HEK293T (cell line): ENCODE data around the gene C2CD3.

ENCODE experiments used
- NFRKB ChIP-seq: fragments of 450-650 bp; IDR thresholded peaks from 2 replicates; pipeline ENCODE4 v1.6.1; 2016; ENCODE audit warnings: mild to moderate bottlenecking, moderate library complexity
- SUZ12 ChIP-seq: fragments of 450-650 bp; IDR thresholded peaks from 2 replicates; pipeline ENCODE4 v1.6.1; 2016; ENCODE audit warnings: mild to moderate bottlenecking
- TARDBP ChIP-seq: fragments of 450-650 bp; IDR thresholded peaks from 2 replicates; pipeline ENCODE4 v1.6.1; 2016
- TF ChIP-seq, protein P1 (sequence below): fragments of 450-650 bp; IDR thresholded peaks from 2 replicates; pipeline ENCODE4 v1.6.1; 2016

DNA sequence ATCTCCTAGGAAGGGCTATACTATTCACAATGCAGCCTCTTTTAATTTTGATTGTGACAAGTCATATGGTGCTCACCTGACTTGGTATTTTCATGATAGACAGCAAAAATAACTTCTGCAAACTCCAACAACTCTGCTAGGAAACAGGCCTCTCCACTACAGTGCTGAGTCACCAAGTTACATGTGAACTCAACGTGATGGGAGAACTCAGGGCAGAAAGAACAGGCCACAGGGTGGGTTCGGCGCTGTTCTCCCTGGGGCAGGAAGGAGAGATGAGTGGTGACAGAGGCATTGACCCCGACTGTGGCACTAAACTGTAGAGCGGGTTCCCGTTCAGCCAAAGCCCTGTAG, 85.3 kb downstream of the C2CD3 start:
- no peak for TF ChIP-seq SUZ12
- no peak for TF ChIP-seq TARDBP
- TF ChIP-seq, protein P1, sequence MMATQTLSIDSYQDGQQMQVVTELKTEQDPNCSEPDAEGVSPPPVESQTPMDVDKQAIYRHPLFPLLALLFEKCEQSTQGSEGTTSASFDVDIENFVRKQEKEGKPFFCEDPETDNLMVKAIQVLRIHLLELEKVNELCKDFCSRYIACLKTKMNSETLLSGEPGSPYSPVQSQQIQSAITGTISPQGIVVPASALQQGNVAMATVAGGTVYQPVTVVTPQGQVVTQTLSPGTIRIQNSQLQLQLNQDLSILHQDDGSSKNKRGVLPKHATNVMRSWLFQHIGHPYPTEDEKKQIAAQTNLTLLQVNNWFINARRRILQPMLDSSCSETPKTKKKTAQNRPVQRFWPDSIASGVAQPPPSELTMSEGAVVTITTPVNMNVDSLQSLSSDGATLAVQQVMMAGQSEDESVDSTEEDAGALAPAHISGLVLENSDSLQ, result no peak
- no peak for TF ChIP-seq NFRKB
